GM12878 (cell line): ENCODE measurements around the gene SPACDR. TPM values are rescaled to one million over a fixed set of nuclear protein-coding genes. Genes with fewer than 3 reads are reported as not detected.

Experiments
- BACH1 ChIP-seq: fragments of 450-650 bp; IDR thresholded peaks from 2 replicates; pipeline ENCODE4 v1.6.1; 2017; ENCODE audit warnings: mild to moderate bottlenecking, borderline replicate concordance
- BHLHE40 ChIP-seq, 2 experiments: fragments of 450-650 bp in 1 of 2; IDR thresholded peaks; 2 replicates each; pipeline ENCODE4 v1.6.1; 2011 to 2017; ENCODE audit warnings: low read depth in 2 of 2, borderline replicate concordance in 1 of 2, improper control_type of control experiment in 1 of 2, low read length in 1 of 2, mild to moderate bottlenecking in 1 of 2
- BMI1 ChIP-seq: fragments of 450-650 bp; IDR thresholded peaks from 2 replicates; pipeline ENCODE4 v1.6.1; 2016; ENCODE audit warnings: mild to moderate bottlenecking, moderate library complexity, borderline replicate concordance
- CREB1 ChIP-seq: IDR thresholded peaks from 2 replicates; pipeline ENCODE4 v1.6.1; 2012; ENCODE audit warnings: low read depth, mild to moderate bottlenecking, inconsistent platforms
- CREM ChIP-seq: IDR thresholded peaks from 2 replicates; pipeline ENCODE4 v1.6.1; 2014; ENCODE audit warnings: antibody characterized with exemption, low read depth
- DPF2 ChIP-seq: fragments of 450-650 bp; IDR thresholded peaks from 2 replicates; pipeline ENCODE4 v1.6.1; 2017; ENCODE audit warnings: mild to moderate bottlenecking
- GATAD2B ChIP-seq: fragments of 450-650 bp; conservative IDR thresholded peaks from 2 replicates; pipeline ENCODE4 v1.6.1; 2017; ENCODE audit warnings: low read depth, mild to moderate bottlenecking, moderate library complexity
- HDAC6 ChIP-seq: fragments of 200-600 bp; sonication (generic); IDR thresholded peaks from one replicate; pipeline ENCODE4 v1.8.0; 2017; ENCODE audit warnings: antibody characterized with exemption; ENCODE audit not compliant: unreplicated experiment
- MXI1 ChIP-seq: fragments of 150-350 bp; IDR thresholded peaks from 2 replicates; pipeline ENCODE4 v1.6.1; 2011; ENCODE audit warnings: low read depth, mild to moderate bottlenecking, inconsistent platforms, low read length, improper control_type of control experiment
- MYB ChIP-seq: fragments of 150-350 bp; IDR thresholded peaks from 2 replicates; pipeline ENCODE4 v1.6.1; 2014; ENCODE audit warnings: mild to moderate bottlenecking, low read depth, low read length, borderline replicate concordance
- MYC ChIP-seq: IDR thresholded peaks from 2 replicates; pipeline ENCODE4 v1.6.1; 2011; ENCODE audit warnings: mild to moderate bottlenecking, low read length, moderate library complexity, inconsistent platforms; ENCODE audit not compliant: insufficient read depth, insufficient replicate concordance, insufficient read length, severe bottlenecking
- RFX5 ChIP-seq: IDR thresholded peaks from 2 replicates; pipeline ENCODE4 v1.6.1; 2011; ENCODE audit warnings: low read depth, low read length, improper control_type of control experiment
- SMARCA5 ChIP-seq: fragments of 450-650 bp; IDR thresholded peaks from 2 replicates; pipeline ENCODE4 v1.6.1; 2017; ENCODE audit warnings: mild to moderate bottlenecking
- ZBED1 ChIP-seq: IDR thresholded peaks from 2 replicates; pipeline ENCODE4 v1.6.1; 2016; ENCODE audit warnings: borderline replicate concordance
- ZNF384 ChIP-seq: IDR thresholded peaks from 2 replicates; pipeline ENCODE4 v1.6.1; 2012; ENCODE audit warnings: low read depth, mild to moderate bottlenecking, low read length, improper control_type of control experiment, borderline replicate concordance
- polyA plus RNA-seq, 11 experiments: library from polyadenylated mRNA; depleted of rRNA in 4 of 11; unstranded in 6 of 11; stranded (reverse) in 5 of 11; fragments of >200 nt; fragmentation: Nextera tagmentation in 4 of 11; fragmentation: Illumina TruSeq in 1 of 11; extraction: Ambion mirVana in 4 of 11; extraction: Trizol in 1 of 11; gene quantifications; 1 replicate in 1 of 11; 2 replicates in 10 of 11; pipeline versions ENCODE4 v1.2.1 to v1.2.3, GENCODE V29; 2011 to 2016; ENCODE audit warnings: inconsistent platforms in 2 of 11, missing spikeins in 2 of 11, low read depth in 1 of 11
- total RNA-seq, 4 experiments: library from RNA; depleted of rRNA in 3 of 4; stranded (reverse); fragments of >200 nt in 3 of 4; fragmentation: Illumina TruSeq in 1 of 4; extraction: Trizol in 1 of 4; gene quantifications; 2 replicates each; pipeline versions ENCODE4 v1.2.1 to v1.2.3, GENCODE V29; 2013 to 2021
- TF ChIP-seq, protein P1 (sequence below): fragments of 450-650 bp; IDR thresholded peaks from 2 replicates; pipeline ENCODE4 v1.6.1; 2017; ENCODE audit warnings: mild to moderate bottlenecking, moderate library complexity
- TF ChIP-seq, protein P2 (sequence below): fragments of 450-650 bp; IDR thresholded peaks from 2 replicates; pipeline ENCODE4 v1.6.1; 2016; ENCODE audit warnings: mild to moderate bottlenecking

SPACDR gene
- total and polyA plus RNA-seq, 10 of the 15 experiments (the other 5 are each of a cell fraction or from before 2014, with no cell fraction given) = 0.18 to 1.5 (median 0.63) TPM

DNA sequence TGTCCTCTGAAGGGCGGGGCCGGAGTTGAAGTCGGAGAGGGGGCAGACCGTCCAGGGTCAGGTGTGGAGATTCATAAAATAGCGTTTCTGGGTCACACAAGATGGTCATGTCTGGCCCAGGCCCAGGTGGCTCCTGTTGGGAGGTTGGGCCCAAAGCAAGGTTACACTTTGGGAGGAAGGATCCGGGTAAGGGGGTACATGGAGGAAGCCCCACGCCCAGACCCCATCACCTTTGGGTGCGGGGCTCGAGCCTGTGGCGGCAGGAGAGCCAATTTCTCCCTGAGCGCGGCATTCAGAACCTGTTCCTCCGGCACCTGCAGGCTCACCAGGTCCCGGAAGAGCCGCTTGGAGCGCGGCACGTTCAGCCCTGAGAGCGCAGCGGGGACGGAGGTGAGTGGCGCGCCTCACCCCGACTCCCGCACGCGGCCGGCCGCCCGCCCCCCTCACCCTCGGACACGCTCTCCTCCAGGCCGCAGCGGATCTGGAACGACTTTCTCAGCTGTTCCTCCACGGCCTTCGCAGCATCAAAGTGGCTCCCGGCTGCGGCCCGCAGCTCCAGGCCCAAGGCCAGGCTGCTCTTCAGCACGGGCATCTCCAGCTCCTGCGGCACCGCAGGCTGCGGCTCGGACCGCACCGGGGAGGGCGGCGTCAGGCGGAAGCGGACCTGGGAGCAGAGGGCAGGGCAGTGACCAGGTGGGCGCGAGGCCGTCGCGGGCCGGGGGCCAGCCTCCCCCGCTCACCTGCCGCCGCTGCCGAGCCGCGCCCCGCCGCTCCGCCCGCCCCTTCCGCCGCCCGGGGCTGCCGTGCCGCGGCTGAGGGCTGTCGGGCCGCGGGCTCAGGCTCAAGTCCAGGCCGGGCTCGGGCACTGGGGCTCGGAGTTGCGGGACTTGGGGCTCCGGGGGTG lies 28.4 kb downstream of the SPACDR start (continued):
- TF ChIP-seq, protein P1, sequence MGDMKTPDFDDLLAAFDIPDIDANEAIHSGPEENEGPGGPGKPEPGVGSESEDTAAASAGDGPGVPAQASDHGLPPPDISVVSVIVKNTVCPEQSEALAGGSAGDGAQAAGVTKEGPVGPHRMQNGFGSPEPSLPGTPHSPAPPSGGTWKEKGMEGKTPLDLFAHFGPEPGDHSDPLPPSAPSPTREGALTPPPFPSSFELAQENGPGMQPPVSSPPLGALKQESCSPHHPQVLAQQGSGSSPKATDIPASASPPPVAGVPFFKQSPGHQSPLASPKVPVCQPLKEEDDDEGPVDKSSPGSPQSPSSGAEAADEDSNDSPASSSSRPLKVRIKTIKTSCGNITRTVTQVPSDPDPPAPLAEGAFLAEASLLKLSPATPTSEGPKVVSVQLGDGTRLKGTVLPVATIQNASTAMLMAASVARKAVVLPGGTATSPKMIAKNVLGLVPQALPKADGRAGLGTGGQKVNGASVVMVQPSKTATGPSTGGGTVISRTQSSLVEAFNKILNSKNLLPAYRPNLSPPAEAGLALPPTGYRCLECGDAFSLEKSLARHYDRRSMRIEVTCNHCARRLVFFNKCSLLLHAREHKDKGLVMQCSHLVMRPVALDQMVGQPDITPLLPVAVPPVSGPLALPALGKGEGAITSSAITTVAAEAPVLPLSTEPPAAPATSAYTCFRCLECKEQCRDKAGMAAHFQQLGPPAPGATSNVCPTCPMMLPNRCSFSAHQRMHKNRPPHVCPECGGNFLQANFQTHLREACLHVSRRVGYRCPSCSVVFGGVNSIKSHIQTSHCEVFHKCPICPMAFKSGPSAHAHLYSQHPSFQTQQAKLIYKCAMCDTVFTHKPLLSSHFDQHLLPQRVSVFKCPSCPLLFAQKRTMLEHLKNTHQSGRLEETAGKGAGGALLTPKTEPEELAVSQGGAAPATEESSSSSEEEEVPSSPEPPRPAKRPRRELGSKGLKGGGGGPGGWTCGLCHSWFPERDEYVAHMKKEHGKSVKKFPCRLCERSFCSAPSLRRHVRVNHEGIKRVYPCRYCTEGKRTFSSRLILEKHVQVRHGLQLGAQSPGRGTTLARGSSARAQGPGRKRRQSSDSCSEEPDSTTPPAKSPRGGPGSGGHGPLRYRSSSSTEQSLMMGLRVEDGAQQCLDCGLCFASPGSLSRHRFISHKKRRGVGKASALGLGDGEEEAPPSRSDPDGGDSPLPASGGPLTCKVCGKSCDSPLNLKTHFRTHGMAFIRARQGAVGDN = 0 out of 2 replicates have a peak, but pooled peaks have one; percentile 39
- peak; percentile 77 for TF ChIP-seq HDAC6
- TF ChIP-seq, protein P2, sequence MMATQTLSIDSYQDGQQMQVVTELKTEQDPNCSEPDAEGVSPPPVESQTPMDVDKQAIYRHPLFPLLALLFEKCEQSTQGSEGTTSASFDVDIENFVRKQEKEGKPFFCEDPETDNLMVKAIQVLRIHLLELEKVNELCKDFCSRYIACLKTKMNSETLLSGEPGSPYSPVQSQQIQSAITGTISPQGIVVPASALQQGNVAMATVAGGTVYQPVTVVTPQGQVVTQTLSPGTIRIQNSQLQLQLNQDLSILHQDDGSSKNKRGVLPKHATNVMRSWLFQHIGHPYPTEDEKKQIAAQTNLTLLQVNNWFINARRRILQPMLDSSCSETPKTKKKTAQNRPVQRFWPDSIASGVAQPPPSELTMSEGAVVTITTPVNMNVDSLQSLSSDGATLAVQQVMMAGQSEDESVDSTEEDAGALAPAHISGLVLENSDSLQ = 0 out of 2 replicates have a peak, but pooled peaks have one; percentile 12
- TF ChIP-seq BHLHE40 (IDR thresholded peaks at IDR 0.05; ENCODE audit: borderline replicate concordance in 1 of 2, low read depth in 2 of 2, low read length in 1 of 2) = peak; percentile 73 to 90
- no peak for TF ChIP-seq CREB1
- TF ChIP-seq ZBED1 = no peak
- TF ChIP-seq GATAD2B = peak; percentile 75; the same call in 1 of the 2 replicates
- TF ChIP-seq MYC = peak; percentile 25
- peak; percentile 55; the same call in 1 of the 2 replicates for TF ChIP-seq BACH1
- TF ChIP-seq CREM = no peak
- no peak for TF ChIP-seq BMI1
- no peak for TF ChIP-seq MYB
- peak; percentile 71; the same call in 1 of the 2 replicates for TF ChIP-seq DPF2
- TF ChIP-seq ZNF384 = no peak
- peak; percentile 76 for TF ChIP-seq SMARCA5
- TF ChIP-seq MXI1 = 0 out of 2 replicates have a peak, but pooled peaks have one; percentile 27
- no peak for TF ChIP-seq RFX5
